ENCODE measurements around the gene SF3A1. TPM values are rescaled to one million over a fixed set of nuclear protein-coding genes. Genes with fewer than 3 reads are reported as not detected.

Gene SF3A1
- total and polyA plus RNA-seq, 4 donors = 13.6 to 116 (median 68.0) TPM

- H3K4me3 ChIP-seq (ENCODE audit: low read length in 2 of 2) = no peak overlapping the region
- H3K36me3 ChIP-seq (ENCODE audit: control insufficient read depth in 1 of 2, insufficient read depth in 2 of 2, low read length in 1 of 2) = peaks cover 0 to 2% of the 10 kb centered on the region in 2 donors
- no peak for ATAC-seq (ENCODE audit: low FRiP score)
- no peak overlapping the region for H3K27ac ChIP-seq (ENCODE audit: low read depth in 1 of 2, low read length in 2 of 2)
- no peaks in the 10 kb centered on the region for H3K9me3 ChIP-seq (ENCODE audit: control insufficient read depth, low read length)
- 84 to 92% methylated on average over 7 of the region's 7 CpGs for WGBS, 2 donors
- intact Hi-C loops (cut with DNase I) = loop anchor here in 1 of 2 donors (5.0 kb wide), 1 partner anchor 95 kb away; no protein-coding TSS in a partner anchor
- no peaks in the 10 kb centered on the region for H3K4me1 ChIP-seq (ENCODE audit: control insufficient read depth in 1 of 2, insufficient read depth in 2 of 2, low read length in 2 of 2)
- no peaks in the 10 kb centered on the region for H3K27me3 ChIP-seq (ENCODE audit: control insufficient read depth in 1 of 2, insufficient read depth in 2 of 2, low read length in 1 of 2)
- DNase-seq = no peak
Measured at GRCh38 chr22:30282616-30283046, 74.1 kb downstream of the SF3A1 start.

Other genes with a start within 250 kb of the SF3A1 start
- 1 to 10 TPM; 4.5 to 6.6 TPM for gene LIF, start 110.1 kb downstream of the SF3A1 start, total RNA-seq
- 1 to 10 TPM; 1.3 to 2.3 TPM for gene LIF, start 110.1 kb downstream of the SF3A1 start, polyA plus RNA-seq
- 1 to 10 TPM; 1.4 to 3.9 TPM for gene OSM, start 90.0 kb downstream of the SF3A1 start, total RNA-seq
- gene OSM, start 90.0 kb downstream of the SF3A1 start, polyA plus RNA-seq = 1 to 10 TPM; 1.4 to 1.6 TPM
- gene CASTOR1, start 67.4 kb downstream of the SF3A1 start, total RNA-seq = 10 to 100 TPM; 13.5 to 14.0 TPM
- 10 to 100 TPM in 1 of 2 donors, 1 to 10 TPM in 1; 4.0 to 13.4 TPM for gene CASTOR1, start 67.4 kb downstream of the SF3A1 start, polyA plus RNA-seq
- 10 to 100 TPM; 32.9 to 45.5 TPM for gene TBC1D10A, start 30.0 kb downstream of the SF3A1 start, total RNA-seq
- 10 to 100 TPM; 16.7 to 22.1 TPM for gene TBC1D10A, start 30.0 kb downstream of the SF3A1 start, polyA plus RNA-seq
- 1 to 10 TPM in 1 of 2 donors, under 1 TPM in 1; 0.87 to 2.4 TPM for gene CCDC157, start 113 bp upstream of the SF3A1 start, total RNA-seq
- 1 to 10 TPM; 1.0 to 3.6 TPM for gene CCDC157, start 113 bp upstream of the SF3A1 start, polyA plus RNA-seq
- 10 to 100 TPM; 15.6 to 20.9 TPM for gene RNF215, start 30.5 kb upstream of the SF3A1 start, total RNA-seq
- gene RNF215, start 30.5 kb upstream of the SF3A1 start, polyA plus RNA-seq = 10 to 100 TPM in 1 of 2 donors, 1 to 10 TPM in 1; 4.5 to 22.6 TPM
- 10 to 100 TPM; 11.8 to 14.7 TPM for gene SEC14L2, start 40.1 kb upstream of the SF3A1 start, total RNA-seq
- 10 to 100 TPM; 12.6 to 13.3 TPM for gene SEC14L2, start 40.1 kb upstream of the SF3A1 start, polyA plus RNA-seq
- gene MTFP1, start 68.9 kb upstream of the SF3A1 start, total RNA-seq = 1 to 10 TPM; 4.1 to 4.4 TPM
- 1 to 10 TPM; 4.0 to 6.8 TPM for gene MTFP1, start 68.9 kb upstream of the SF3A1 start, polyA plus RNA-seq
- not detected for gene SEC14L3, start 115.1 kb upstream of the SF3A1 start, total RNA-seq
- not detected for gene SEC14L3, start 115.1 kb upstream of the SF3A1 start, polyA plus RNA-seq
- not detected for gene SEC14L4, start 148.8 kb upstream of the SF3A1 start, total RNA-seq
- gene SEC14L4, start 148.8 kb upstream of the SF3A1 start, polyA plus RNA-seq = not detected
- 1 to 10 TPM in 1 of 2 donors, under 1 TPM in 1; 0.13 to 1.7 TPM for gene SEC14L6, start 189.8 kb upstream of the SF3A1 start, total RNA-seq
- gene SEC14L6, start 189.8 kb upstream of the SF3A1 start, polyA plus RNA-seq = 1 to 10 TPM in 1 of 2 donors, under 1 TPM in 1; 0.75 to 2.2 TPM
- 1 to 10 TPM; 1.2 to 2.0 TPM for gene GAL3ST1, start 217.8 kb upstream of the SF3A1 start, total RNA-seq
- 1 to 10 TPM; 3.2 to 9.3 TPM for gene GAL3ST1, start 217.8 kb upstream of the SF3A1 start, polyA plus RNA-seq
- gene PES1, start 235.0 kb upstream of the SF3A1 start, total RNA-seq = 10 to 100 TPM; 36.5 to 42.4 TPM
- gene PES1, start 235.0 kb upstream of the SF3A1 start, polyA plus RNA-seq = 10 to 100 TPM; 31.7 to 52.3 TPM